ENCODE results near the gene KRT12.

- TF ChIP-seq POU5F1 (IDR thresholded peaks at IDR 0.05; ENCODE audit: borderline replicate concordance, low read depth, low read length, partially characterized antibody) = no peak
- TF ChIP-seq HDGF (IDR thresholded peaks at IDR 0.05) = no peak
- TF ChIP-seq ZNF282 (CRISPR knock-in tag; IDR thresholded peaks at IDR 0.05) = no peak
- no peak for TF ChIP-seq CREM (IDR thresholded peaks at IDR 0.05; ENCODE audit: low read depth)
- no peak for TF ChIP-seq BHLHE40 (IDR thresholded peaks at IDR 0.05; ENCODE audit: low read length)
Observed at GRCh38 chr17:40862985-40863733, 3.9 kb downstream of the KRT12 start.
